T-helper 2 cell (primary cell): ENCODE data around the gene CEP170.
"Not testable (repeated sequence)": the region's sequence is repeated elsewhere in the genome, so short reads cannot be mapped to it uniquely, and the experiment has no call there.

Source experiments
- DNase-seq, 5 experiments: peaks; one replicate each; pipeline versions ENCODE4 v3.0.0 to v3.0.0-alpha.2; 2012 to 2022

CEP170 gene

DNA sequence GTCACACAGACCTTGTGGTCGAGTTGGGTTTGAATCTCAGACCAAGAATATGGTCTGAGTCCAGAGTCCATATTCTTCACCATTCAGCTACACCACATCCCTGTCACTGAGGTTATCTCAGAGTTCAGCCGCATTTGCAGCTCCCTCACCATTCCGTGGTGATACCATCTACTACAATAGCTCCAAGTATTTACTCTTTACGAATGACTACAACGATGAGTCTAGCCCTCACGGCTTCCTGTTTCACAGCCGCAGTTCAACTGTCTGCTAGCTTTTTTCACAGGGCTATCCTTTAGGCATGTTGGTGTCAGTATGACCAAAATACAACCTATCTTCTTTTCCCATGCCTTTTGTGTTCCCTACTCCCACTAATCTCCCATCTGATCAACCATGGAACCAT, 104.2 kb downstream of the CEP170 start:
- peak in 1 of 5 experiments; percentile 27 for DNase-seq

- not testable (repeated sequence) for DNase-seq
Observed at GRCh38 chr1:243149120-243149519, 106.0 kb downstream of the CEP170 start.

GRCh38 chr1:243147351-243147750, 107.7 kb downstream of the CEP170 start:
- DNase-seq: not testable (repeated sequence)

GRCh38 chr1:243140498-243140897, 114.6 kb downstream of the CEP170 start:
- DNase-seq: not testable (repeated sequence)

- DNase-seq: not testable (repeated sequence)
Observed at GRCh38 chr1:243122876-243123409, 132.1 kb downstream of the CEP170 start.

DNA sequence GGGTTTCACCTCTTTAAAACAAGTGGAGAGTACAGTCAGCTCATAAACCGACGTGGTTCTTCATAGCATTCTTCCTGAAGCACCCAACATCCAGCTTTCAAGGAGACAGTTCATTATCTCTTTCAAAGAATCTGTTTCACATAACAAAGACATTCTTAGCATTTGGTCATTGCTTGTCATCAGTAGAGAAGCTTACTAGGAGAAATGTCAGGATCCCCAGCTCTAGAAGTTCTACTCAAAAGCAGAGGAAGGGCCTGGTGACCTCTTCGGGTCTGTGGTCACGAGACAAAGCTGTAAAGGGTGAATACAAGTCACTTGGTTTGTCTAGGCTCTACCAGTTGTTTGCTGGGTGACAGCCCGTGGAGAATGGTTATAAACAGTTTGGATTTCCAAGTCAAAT, 133.1 kb downstream of the CEP170 start:
- not testable (repeated sequence) for DNase-seq

DNA sequence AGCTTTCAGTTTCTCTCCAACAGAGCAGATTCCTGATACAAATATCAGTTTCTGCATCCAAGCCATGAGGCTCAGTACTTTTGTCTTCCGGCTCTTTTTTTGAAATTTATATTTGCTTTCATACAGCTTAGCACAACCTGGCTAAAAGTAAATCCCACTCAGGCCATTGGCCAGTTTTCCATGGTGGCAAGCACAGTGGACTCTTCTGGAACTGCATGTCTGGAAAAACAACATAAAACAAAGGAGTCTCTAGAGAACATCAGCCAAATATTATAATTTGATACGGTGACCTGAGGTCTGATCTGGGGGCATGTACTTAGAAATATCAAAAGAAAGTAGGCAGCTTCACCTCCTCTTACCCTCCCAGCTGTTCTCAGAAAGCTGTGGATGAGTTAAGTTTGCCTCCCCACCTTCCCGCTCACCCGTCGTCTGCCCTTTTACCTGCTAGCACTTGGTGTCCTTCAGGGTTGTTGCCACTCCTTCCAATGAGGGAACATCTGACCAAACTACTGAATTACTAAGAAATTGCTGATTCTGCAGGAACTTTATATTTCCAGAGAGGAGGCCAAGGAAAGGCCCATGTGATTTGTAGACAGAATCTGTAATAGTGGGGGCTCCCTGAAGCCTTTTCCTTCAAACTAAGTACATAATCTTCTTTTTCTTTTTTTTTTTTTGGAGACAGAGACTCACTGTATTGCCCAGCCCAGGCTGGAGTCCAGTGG, 136.3 kb downstream of the CEP170 start:
- DNase-seq: not testable (repeated sequence)

DNA sequence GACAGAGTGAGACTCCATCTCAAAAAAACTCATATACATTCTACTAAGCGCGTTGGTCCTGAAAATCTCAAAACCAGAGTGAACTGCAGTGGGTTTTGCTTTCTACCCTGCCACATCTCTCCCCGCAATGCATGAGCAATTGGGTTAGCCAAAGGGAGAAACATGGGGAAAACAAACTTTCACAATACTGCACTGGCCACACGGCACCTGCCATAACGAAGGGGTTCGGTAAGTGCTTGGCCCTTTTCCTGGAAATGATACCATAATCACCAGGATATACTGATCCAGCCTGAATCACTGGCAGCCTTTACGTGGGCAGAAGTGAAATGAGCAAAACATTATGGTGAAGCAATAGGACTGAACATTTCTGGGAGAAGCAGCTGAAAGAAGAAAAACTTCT, 138.9 kb downstream of the CEP170 start:
- DNase-seq: not testable (repeated sequence)

DNA sequence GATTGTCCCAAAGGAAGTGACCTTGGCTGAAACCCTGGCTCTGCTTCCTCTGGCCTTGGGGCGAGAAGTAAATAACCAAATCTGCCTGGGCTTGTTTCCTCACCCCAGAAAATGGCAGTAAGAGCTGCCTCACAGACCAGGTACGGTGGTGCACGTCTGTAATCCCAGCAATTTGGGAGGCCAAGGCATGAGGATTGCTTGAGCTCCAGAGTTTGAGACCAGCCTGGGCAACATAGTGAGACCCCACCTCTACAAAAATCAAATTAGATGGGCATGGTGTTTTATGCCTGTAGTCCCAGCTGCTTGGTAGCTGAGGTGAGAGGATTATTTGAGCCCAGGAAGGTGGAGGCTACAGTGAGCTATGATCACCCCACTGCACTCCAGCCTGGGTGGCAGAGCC, 140.3 kb downstream of the CEP170 start:
- DNase-seq: not testable (repeated sequence)

DNA sequence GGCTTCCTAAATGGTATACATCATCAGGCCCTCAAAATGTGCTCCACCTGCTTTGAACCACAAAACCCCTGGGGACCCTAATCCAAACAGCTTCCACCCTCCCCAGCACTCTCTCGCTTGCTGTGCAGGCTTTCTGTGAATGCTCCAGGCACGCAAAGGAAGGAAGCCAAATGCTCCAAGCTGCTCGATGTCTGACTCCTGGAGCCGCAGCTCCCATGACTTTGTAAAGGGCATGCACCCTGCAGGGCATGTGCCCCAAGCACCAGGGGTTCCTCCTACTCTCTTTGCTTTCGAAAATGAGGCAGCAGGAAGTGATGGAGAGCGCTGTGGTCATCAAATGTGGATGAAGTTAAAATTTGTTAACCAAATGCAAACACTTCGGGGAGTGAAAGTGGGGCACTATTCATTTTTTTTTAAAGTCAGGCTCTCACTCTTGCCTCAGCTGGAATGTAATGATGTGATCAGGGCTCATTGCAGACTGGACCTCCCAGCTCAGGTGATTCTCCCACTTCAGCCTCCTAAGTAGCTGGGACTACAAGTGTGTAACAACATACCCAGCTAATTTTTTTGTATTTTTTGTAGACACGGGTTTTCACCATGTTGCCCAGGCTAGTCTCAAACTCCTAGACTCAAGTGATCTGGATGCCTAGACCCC, 140.9 kb downstream of the CEP170 start:
- peak in 2 of 5 experiments; percentile 23 to 30 for DNase-seq

DNA sequence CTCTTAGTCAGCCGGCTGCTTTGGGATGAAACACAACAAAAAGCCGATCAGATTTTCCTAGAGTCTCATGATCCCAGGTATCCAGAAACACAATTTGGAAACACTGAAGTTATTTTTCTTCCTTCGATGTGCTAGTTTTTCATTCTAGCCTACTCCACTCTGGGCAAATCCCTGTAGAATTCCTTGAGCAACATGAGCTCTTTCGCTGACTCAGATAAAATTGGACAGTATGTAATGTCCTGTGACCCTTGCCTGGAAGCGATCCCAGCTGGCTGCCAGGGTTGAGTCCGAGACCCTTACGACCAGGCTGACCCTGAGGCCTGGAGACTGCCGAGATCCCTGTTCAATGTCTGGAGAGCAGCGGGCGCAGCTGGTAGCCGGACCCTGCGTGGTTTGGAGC, 147.9 kb downstream of the CEP170 start:
- DNase-seq: not testable (repeated sequence)

DNA sequence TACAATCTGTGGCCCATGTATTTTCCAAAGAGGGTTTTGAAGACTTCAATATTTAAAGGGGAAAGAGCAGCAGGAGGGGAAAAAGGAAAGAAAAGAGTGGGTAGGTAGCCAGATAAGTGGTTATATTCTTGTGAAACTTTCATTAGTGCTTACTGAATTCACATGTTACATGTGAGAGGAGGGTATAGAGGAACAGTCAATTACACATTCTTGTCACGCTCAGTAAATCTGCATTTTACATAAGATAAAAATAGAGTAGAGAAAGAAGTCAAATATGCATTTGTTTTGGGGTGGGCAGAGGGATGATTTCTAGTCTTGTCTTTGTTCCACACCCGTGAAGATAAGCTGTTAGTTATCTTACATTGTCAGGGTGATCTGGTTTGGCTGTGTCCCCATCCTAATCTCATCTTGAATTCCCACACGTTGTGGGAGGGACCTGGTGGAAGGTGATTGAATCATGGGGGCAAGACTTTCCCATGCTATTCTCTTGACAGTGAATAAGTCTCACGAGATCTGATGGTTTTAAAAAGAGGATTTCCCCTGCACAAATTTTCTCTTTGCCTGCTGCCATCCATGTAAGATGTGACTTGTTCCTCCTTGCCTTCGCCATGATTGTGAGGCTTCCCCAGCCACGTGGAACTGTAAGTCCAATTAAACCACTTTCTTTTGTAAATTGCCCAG, 149.3 kb downstream of the CEP170 start:
- not testable (repeated sequence) for DNase-seq

- not testable (repeated sequence) for DNase-seq
Observed at GRCh38 chr1:243105104-243105503, 150.0 kb downstream of the CEP170 start.

DNA sequence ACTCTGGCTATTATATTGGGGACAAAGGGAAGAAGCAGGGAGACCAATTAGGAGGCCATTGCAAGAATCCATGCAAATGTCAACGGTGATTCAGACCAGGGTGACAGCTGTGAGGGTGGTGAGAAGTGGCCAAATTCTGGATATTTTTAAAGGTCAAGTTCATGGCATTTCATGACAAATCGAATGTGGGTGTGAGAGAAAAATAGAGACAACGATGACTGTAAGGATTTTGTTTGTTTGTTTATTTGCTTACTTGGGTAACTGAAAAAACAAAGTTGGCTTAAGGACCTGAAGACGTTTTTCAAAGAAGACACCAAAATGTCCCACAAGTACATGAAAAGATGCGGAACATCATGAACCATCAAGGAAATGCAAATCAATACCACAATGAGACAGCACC, 150.6 kb downstream of the CEP170 start:
- not testable (repeated sequence) for DNase-seq

DNA sequence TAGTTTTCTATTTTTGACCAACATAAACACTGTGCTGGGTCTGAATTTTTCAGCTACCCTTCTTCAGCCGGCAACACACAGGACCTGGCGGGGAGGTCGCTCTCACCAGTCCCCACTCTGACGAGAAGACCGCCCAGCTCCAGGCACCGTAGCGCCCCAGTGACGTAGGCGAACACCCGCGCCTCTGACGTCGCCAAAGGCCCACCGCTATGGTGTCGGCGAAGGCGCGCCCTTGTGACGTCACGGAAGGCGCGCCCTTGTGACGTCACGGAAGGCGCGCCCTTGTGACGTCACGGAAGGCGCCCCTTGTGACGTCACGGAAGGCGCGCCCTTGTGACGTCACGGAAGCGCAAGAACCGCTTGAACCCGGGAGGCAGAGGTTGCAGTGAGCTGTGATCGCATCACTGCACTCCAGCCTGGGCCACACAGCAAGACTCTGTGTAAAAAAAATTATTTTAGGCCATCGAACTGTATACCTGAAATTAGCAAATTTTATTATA, 153.5 kb downstream of the CEP170 start:
- peak; percentile 20 to 84 (median 63) for DNase-seq

GRCh38 chr1:243087368-243087767, 167.7 kb downstream of the CEP170 start:
- not testable (repeated sequence) for DNase-seq
